H1 (cell line): ENCODE measurements around the gene NSUN2.

Experiments
- EGR1 ChIP-seq: IDR thresholded peaks from 2 replicates; pipeline ENCODE4 v1.6.1; 2011; ENCODE audit warnings: low read depth, low read length, borderline replicate concordance
- EP300 ChIP-seq, 2 experiments: IDR thresholded peaks; 1 replicate in 1 of 2; 2 replicates in 1 of 2; pipeline ENCODE4 v1.6.1; 2011 to 2012; ENCODE audit warnings: low read depth in 2 of 2, low read length in 2 of 2, mild to moderate bottlenecking in 2 of 2, borderline replicate concordance in 1 of 2, inconsistent platforms in 1 of 2, moderate library complexity in 1 of 2
- EZH2 ChIP-seq: fragments of 200-600 bp; sonication (generic); IDR thresholded peaks from 2 replicates; pipeline ENCODE4 v1.7.1; 2012; ENCODE audit warnings: low read depth, mild to moderate bottlenecking, moderate library complexity, low read length, inconsistent platforms; ENCODE audit not compliant: severe bottlenecking
- GTF2F1 ChIP-seq: IDR thresholded peaks from 2 replicates; pipeline ENCODE4 v1.6.1; 2012; ENCODE audit warnings: low read depth, low read length, improper control_type of control experiment, borderline replicate concordance
- HDAC2 ChIP-seq, 2 experiments: fragments of 300-600 bp in 1 of 2; sonication (generic) in 1 of 2; IDR thresholded peaks; 2 replicates each; pipeline ENCODE4 v1.6.1; 2011 to 2012; ENCODE audit warnings: low read depth in 2 of 2, low read length in 2 of 2, mild to moderate bottlenecking in 2 of 2, moderate library complexity in 2 of 2, borderline replicate concordance in 1 of 2, inconsistent platforms in 1 of 2
- JUND ChIP-seq: IDR thresholded peaks from 2 replicates; pipeline ENCODE4 v1.6.1; 2011; ENCODE audit warnings: mild to moderate bottlenecking, improper control_type of control experiment, low read length
- KDM1A ChIP-seq: fragments of 200-600, 300-600 bp; sonication (generic); IDR thresholded peaks from 2 replicates; pipeline ENCODE4 v1.7.1; 2016; ENCODE audit warnings: mild to moderate bottlenecking, low read length, borderline replicate concordance
- MAX ChIP-seq: IDR thresholded peaks from 2 replicates; pipeline ENCODE4 v1.6.1; 2012; ENCODE audit warnings: inconsistent platforms
- POLR2A ChIP-seq, 2 experiments: IDR thresholded peaks; 1 replicate in 1 of 2; 2 replicates in 1 of 2; pipeline ENCODE4 v1.6.1; 2011; ENCODE audit warnings: low read depth in 2 of 2, low read length in 2 of 2, mild to moderate bottlenecking in 2 of 2; ENCODE audit errors: control extremely low read depth in 1 of 2
- SIN3A ChIP-seq, 2 experiments: IDR thresholded peaks in 1 of 2; conservative IDR thresholded peaks in 1 of 2; 2 replicates each; pipeline ENCODE4 v1.6.1; 2011 to 2012; ENCODE audit warnings: low read length in 2 of 2, improper control_type of control experiment in 1 of 2, low read depth in 1 of 2, mild to moderate bottlenecking in 1 of 2
- SP1 ChIP-seq: IDR thresholded peaks from 2 replicates; pipeline ENCODE4 v1.6.1; 2011; ENCODE audit warnings: low read depth, low read length
- SP2 ChIP-seq: IDR thresholded peaks from 2 replicates; pipeline ENCODE4 v1.6.1; 2012; ENCODE audit warnings: mild to moderate bottlenecking, low read length, inconsistent platforms
- TEAD4 ChIP-seq: IDR thresholded peaks from 2 replicates; pipeline ENCODE4 v1.6.1; 2012; ENCODE audit warnings: low read depth, low read length, inconsistent platforms, mixed read lengths
- TF ChIP-seq, protein P1 (sequence below), 3 experiments: IDR thresholded peaks; 1 replicate in 2 of 3; 2 replicates in 1 of 3; pipeline versions ENCODE4 v1.5.1 to v1.6.1; 2011; ENCODE audit warnings: low read length in 3 of 3, mild to moderate bottlenecking in 3 of 3, inconsistent platforms in 2 of 3, low read depth in 1 of 3, moderate library complexity in 1 of 3; ENCODE audit not compliant: insufficient read depth in 1 of 3; ENCODE audit errors: control extremely low read depth in 1 of 3

DNA sequence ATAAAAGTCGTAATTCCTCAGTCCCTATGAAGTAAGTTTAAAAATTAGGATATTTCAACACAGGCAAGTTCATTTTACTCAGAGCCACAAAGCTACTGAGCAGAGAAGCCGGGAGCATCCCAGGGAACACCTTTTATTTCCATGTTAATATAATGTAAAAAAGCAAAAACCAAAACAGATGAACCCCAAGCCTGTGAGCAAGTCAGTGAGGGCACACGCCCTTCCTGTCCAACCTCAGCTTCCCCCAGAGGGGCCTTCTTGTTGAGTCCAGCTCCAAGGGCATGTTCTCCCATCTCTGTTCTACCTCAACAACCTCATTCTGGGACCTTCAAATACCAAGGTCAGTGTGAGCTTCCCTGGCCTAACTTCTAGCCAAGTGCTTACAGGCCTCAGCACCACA lies 24.8 kb downstream of the NSUN2 start:
- TF ChIP-seq MAX (no peak), EZH2 (no peak), SP1 (no peak), JUND (no peak), KDM1A (no peak), EP300 (IDR thresholded peaks at IDR 0.05; ENCODE audit: borderline replicate concordance in 1 of 2, low read depth in 2 of 2, low read length in 2 of 2) (no peak), EGR1 (no peak), POLR2A (IDR thresholded peaks at IDR 0.05; ENCODE audit: control extremely low read depth in 1 of 2, low read depth in 2 of 2, low read length in 2 of 2) (no peak), GTF2F1 (no peak), TEAD4 (no peak), SP2 (no peak), SIN3A (conservative IDR thresholded peaks at IDR 0.05 in 1 of 2, IDR thresholded peaks at IDR 0.05 in 1 of 2; ENCODE audit: low read depth in 1 of 2, low read length in 2 of 2) (no peak), HDAC2 (IDR thresholded peaks at IDR 0.05; ENCODE audit: borderline replicate concordance in 1 of 2, low read depth in 2 of 2, low read length in 2 of 2) (no peak)
- TF ChIP-seq, protein P1, sequence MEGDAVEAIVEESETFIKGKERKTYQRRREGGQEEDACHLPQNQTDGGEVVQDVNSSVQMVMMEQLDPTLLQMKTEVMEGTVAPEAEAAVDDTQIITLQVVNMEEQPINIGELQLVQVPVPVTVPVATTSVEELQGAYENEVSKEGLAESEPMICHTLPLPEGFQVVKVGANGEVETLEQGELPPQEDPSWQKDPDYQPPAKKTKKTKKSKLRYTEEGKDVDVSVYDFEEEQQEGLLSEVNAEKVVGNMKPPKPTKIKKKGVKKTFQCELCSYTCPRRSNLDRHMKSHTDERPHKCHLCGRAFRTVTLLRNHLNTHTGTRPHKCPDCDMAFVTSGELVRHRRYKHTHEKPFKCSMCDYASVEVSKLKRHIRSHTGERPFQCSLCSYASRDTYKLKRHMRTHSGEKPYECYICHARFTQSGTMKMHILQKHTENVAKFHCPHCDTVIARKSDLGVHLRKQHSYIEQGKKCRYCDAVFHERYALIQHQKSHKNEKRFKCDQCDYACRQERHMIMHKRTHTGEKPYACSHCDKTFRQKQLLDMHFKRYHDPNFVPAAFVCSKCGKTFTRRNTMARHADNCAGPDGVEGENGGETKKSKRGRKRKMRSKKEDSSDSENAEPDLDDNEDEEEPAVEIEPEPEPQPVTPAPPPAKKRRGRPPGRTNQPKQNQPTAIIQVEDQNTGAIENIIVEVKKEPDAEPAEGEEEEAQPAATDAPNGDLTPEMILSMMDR (IDR thresholded peaks at IDR 0.05; ENCODE audit: control extremely low read depth in 1 of 3, insufficient read depth in 1 of 3, low read depth in 1 of 3, low read length in 3 of 3), result no peak
